Measurements from ENCODE around the gene CFHR3.
"Not testable (repeated sequence)": the region's sequence is repeated elsewhere in the genome, so short reads cannot be mapped to it uniquely, and the experiment has no call there.

CFHR3 gene

DNA sequence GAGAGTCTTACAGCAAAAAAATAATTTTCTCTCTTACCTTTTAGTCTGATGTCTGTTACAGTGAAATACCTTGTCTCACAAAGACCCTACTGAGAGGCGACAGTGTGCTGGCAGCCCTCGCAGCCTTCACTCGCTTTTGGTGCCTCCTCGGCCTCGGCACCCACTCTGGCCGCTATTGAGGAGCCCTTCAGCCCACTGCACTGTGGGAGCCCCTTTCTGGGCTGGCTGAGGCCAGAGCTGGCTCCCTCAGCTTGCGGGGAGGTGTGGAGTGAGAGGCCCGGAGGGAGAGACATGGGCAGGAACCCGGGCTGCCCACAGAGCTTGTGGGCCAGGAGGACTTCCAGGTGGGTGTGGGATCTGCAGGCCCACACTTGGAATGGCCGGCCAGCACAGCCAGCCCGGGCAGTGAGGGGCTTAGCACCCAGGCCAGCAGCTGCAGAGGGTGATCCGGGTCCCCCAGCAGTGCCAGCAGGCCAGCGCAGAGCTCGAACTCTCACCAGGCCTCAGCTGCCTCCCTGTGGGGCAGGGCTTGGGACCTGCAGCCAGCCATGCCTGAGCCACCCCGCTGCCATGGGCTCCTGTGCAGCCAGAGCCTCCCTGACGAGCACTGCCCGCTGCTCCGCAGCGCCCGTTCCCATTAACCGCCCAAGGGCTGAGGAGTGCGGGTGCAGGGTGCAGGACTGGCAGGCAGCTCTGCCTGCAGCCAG is 34.0 kb downstream of the CFHR3 start:
- TF ChIP-seq, protein P1, sequence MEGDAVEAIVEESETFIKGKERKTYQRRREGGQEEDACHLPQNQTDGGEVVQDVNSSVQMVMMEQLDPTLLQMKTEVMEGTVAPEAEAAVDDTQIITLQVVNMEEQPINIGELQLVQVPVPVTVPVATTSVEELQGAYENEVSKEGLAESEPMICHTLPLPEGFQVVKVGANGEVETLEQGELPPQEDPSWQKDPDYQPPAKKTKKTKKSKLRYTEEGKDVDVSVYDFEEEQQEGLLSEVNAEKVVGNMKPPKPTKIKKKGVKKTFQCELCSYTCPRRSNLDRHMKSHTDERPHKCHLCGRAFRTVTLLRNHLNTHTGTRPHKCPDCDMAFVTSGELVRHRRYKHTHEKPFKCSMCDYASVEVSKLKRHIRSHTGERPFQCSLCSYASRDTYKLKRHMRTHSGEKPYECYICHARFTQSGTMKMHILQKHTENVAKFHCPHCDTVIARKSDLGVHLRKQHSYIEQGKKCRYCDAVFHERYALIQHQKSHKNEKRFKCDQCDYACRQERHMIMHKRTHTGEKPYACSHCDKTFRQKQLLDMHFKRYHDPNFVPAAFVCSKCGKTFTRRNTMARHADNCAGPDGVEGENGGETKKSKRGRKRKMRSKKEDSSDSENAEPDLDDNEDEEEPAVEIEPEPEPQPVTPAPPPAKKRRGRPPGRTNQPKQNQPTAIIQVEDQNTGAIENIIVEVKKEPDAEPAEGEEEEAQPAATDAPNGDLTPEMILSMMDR (IDR thresholded peaks at IDR 0.05; ENCODE audit: low read depth, low read length): no peak
- in situ Hi-C loops (cut with HindIII; ENCODE audit: low sequenced_read_pairs): no loop called here

DNA sequence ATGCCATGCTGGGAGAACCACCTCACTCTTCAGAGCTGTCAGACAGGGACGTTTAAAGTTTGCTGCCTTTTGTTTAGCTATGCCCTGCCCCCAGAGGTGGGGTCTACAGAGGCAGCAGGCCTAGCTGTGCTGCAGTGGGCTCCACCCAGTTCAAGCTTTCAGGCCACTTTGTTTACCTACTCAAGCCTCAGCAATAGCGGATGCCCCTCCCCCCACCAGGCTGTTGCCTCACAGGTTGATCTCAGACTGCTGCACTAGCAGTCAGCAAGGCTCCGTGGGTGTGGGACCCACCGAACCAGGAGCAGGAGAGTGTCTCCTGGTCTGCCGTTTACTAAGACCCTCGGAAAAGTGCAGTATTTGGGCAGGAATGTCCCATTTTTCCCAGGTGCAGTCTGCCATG is 42.8 kb downstream of the CFHR3 start:
- DNase-seq (ENCODE audit: low read depth, low spot score); in situ Hi-C loops (cut with HindIII; ENCODE audit: low sequenced_read_pairs): not testable (repeated sequence)

More for the DNA sequence above, 34.0 kb downstream of the CFHR3 start:
- DNase-seq (ENCODE audit: low read depth, low spot score): no peak
- no peak overlapping the region for H3K4me3 ChIP-seq (ENCODE audit: low read depth, low read length)

DNA sequence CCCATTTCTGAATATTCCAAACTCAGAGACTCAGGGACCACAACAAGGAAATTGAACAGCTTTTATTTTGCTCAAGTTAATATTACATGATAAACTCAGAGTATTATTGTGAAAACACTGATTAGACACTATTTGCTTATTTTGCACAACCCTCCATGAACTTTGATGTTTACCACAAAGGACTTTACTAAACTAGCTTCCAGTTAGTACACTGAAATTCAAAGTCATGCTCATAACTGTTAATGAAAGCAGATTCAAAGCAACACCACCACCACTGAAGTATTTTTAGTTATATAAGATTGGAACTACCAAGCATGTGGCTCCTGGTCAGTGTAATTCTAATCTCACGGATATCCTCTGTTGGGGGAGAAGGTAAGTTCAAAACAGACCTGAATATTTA is 44.9 kb downstream of the CFHR3 start, which contains the start of gene CFHR1:
Gene CFHR1 (plus strand): TSS at position 201 of the 400 bp plus-strand sequence. CDS start 114 bp downstream, at position 315.
- DNase-seq (ENCODE audit: low read depth, low spot score); in situ Hi-C loops (cut with HindIII; ENCODE audit: low sequenced_read_pairs); H3K4me3 ChIP-seq (ENCODE audit: low read depth, low read length): not testable (repeated sequence)

More for the DNA sequence above, 42.8 kb downstream of the CFHR3 start:
- not testable (repeated sequence) for H3K4me3 ChIP-seq (ENCODE audit: low read depth, low read length)

DNA sequence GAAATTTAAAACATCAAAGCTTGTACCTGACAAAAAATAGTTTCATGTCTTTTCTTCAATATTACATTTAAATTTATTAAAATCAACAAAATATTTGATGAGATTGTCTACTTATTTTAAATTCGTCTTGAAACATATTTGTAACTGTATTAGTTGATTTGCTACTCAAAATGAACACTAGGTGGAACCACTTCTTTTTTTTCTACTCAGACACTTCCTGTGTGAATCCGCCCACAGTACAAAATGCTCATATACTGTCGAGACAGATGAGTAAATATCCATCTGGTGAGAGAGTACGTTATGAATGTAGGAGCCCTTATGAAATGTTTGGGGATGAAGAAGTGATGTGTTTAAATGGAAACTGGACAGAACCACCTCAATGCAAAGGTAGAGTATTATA is 53.2 kb downstream of the CFHR3 start:
- H3K4me3 ChIP-seq (ENCODE audit: low read depth, low read length); in situ Hi-C loops (cut with HindIII; ENCODE audit: low sequenced_read_pairs): not testable (repeated sequence)
- peak; percentile 47 for DNase-seq (ENCODE audit: low read depth, low spot score)
- TF ChIP-seq, protein P1 (IDR thresholded peaks at IDR 0.05; ENCODE audit: low read depth, low read length): peak; percentile 11

Data from astrocyte of the spinal cord (primary cell).